ENCODE data around the gene CTNNA2. TPM values are rescaled to one million over a fixed set of nuclear protein-coding genes. Genes with fewer than 3 reads are reported as not detected.

Gene CTNNA2
- polyA plus RNA-seq, 2 of the 4 experiments (the other 2 are of a cell fraction) = 0.50 to 0.94 TPM

DNA sequence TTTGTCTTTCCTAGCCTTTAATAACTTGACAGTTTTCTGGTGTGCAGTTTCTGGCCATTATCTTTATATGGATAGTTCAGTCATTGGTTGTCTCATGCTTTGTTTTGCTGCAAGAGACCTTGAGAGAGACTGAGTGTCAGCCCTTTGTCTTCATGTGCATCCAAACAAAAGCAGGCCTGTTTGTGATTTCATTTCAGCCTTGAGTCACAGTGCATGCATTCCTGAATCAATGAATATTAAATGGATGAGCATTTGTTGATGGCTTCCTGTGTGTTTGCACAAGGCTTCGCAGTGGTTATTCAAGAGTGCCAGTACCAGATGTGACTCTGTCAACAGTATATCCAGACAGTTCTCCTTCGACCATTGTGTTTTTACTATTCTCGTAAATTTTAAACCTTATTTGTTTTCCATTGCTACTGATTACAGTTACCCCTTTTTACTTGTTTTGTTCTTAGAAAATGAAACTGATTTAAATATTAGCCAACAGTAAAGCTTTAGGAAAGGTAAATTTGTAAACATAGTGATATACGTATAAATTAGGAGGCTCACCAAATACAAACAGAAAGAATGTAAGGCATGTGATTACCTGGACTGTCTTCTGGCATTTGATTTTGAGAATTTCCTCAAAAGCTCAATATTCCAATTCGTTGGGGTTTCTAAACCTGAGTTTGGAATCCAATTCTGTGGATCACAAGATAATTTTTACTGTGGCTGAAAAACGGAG, 319.8 kb downstream of the CTNNA2 start:
- POLR2A ChIA-PET = no interaction called here
- peak in 1 of 2 experiments; percentile 4 for DNase-seq (ENCODE audit: low read depth in 1 of 2, low spot score in 1 of 2)
- TF ChIP-seq CEBPB (IDR thresholded peaks at IDR 0.05) (no peak), EHF (CRISPR knock-in tag; IDR thresholded peaks at IDR 0.05) (no peak), TP53 (CRISPR knock-in tag; IDR thresholded peaks at IDR 0.05) (no peak), ZC3H11A (IDR thresholded peaks at IDR 0.05) (no peak), ESRRA (IDR thresholded peaks at IDR 0.05; ENCODE audit: borderline replicate concordance, low read length) (no peak), ZNF302 (CRISPR knock-in tag; IDR thresholded peaks at IDR 0.05) (no peak), RARB (CRISPR knock-in tag; IDR thresholded peaks at IDR 0.05) (no peak), KDM5A (IDR thresholded peaks at IDR 0.05) (no peak), REST (IDR thresholded peaks at IDR 0.05) (no peak), CBX2 (IDR thresholded peaks at IDR 0.05; ENCODE audit: borderline replicate concordance, low read depth) (no peak), HOXB5 (CRISPR knock-in tag; IDR thresholded peaks at IDR 0.05) (no peak), FOSB (CRISPR knock-in tag; IDR thresholded peaks at IDR 0.05) (no peak), NPAS2 (CRISPR knock-in tag; IDR thresholded peaks at IDR 0.05; ENCODE audit: borderline replicate concordance) (no peak)
- Histone ChIP-seq H3K4me3 (no peak overlapping the region), H3K4me2 (peak overlapping the region; percentile 4; the same call in 1 of the 3 replicates), H3K4me1 (no peaks in the 10 kb centered on the region), H3K9me3 (peaks cover 5% of the 10 kb centered on the region; the same call in 1 of the 3 replicates), H3K27ac (no peak overlapping the region)
- CTCF ChIA-PET = no interaction called here
- 20% methylated on average over 6 of the region's 6 CpGs for WGBS (ENCODE audit: missing lambda C conversion rate)
- FAIRE-seq = no peak
- no peak for ATAC-seq

DNA sequence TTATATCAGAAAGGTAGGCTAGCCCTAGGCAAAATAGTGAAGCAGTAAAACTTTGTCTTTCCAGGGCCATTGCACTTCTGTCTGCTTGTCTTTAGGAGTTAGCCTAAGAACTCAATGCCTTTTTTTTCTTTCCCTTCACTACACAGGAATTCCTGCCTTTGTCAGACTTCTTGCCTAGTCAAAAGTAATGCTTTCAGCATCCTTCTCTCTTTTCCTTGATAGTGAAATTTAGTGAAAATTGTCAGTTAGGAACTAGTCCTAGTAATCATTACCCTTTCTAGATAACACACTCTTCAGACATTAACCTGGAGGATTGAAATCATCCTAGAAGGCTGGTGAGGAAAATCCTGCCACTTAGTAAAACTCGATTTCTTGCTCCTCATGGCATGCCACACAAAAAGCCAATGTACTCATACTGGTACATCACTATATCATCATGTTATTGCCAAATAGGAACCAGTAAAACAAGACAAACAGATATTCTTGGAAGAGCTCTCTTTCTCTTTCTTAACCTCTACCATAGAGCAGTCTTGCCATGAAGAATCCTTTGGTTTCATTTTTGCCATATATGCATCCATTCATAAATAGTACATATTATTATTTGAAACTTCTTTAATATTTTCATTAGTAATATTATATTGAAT, 320.5 kb downstream of the CTNNA2 start:
- no peak for ATAC-seq
- Histone ChIP-seq H3K4me2 (0 out of 3 replicates have a peak overlapping the region, but pooled peaks have one; percentile 4), H3K9me3 (peaks cover 5% of the 10 kb centered on the region; the same call in 1 of the 3 replicates), H3K4me3 (no peak overlapping the region), H3K4me1 (no peaks in the 10 kb centered on the region), H3K27ac (no peak overlapping the region)
- ChIA-PET CTCF (no interaction called here), POLR2A (no interaction called here)
- FAIRE-seq = no peak
- DNase-seq (ENCODE audit: low read depth in 1 of 2, low spot score in 1 of 2) = no peak
- 4% methylated on average over 1 of the region's 1 CpG for WGBS (ENCODE audit: missing lambda C conversion rate)
- no peak for TF ChIP-seq FOSB (CRISPR knock-in tag; IDR thresholded peaks at IDR 0.05)
- TF ChIP-seq CBX8 (IDR thresholded peaks at IDR 0.05) = no peak
- TF ChIP-seq HEYL (CRISPR knock-in tag; IDR thresholded peaks at IDR 0.05) = no peak
- no peak for TF ChIP-seq KDM1A (IDR thresholded peaks at IDR 0.05; ENCODE audit: low read depth)
- TF ChIP-seq, protein P1, sequence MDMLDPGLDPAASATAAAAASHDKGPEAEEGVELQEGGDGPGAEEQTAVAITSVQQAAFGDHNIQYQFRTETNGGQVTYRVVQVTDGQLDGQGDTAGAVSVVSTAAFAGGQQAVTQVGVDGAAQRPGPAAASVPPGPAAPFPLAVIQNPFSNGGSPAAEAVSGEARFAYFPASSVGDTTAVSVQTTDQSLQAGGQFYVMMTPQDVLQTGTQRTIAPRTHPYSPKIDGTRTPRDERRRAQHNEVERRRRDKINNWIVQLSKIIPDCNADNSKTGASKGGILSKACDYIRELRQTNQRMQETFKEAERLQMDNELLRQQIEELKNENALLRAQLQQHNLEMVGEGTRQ (IDR thresholded peaks at IDR 0.05) = no peak
- TF ChIP-seq, protein P2, sequence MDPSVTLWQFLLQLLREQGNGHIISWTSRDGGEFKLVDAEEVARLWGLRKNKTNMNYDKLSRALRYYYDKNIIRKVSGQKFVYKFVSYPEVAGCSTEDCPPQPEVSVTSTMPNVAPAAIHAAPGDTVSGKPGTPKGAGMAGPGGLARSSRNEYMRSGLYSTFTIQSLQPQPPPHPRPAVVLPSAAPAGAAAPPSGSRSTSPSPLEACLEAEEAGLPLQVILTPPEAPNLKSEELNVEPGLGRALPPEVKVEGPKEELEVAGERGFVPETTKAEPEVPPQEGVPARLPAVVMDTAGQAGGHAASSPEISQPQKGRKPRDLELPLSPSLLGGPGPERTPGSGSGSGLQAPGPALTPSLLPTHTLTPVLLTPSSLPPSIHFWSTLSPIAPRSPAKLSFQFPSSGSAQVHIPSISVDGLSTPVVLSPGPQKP (IDR thresholded peaks at IDR 0.05; ENCODE audit: low read depth, low read length) = no peak
- TF ChIP-seq GATA3 (IDR thresholded peaks at IDR 0.05; ENCODE audit: borderline replicate concordance) = no peak
- no peak for TF ChIP-seq HES2 (IDR thresholded peaks at IDR 0.05)
- no peak for TF ChIP-seq HOXB5 (CRISPR knock-in tag; IDR thresholded peaks at IDR 0.05)
- TF ChIP-seq RCOR1 (IDR thresholded peaks at IDR 0.05; ENCODE audit: low read depth, low read length) = no peak

Data from A549 (cell line).